Osteoblast (primary cell): ENCODE results near the gene SND1. TPM values are rescaled to one million over a fixed set of nuclear protein-coding genes. Genes with fewer than 3 reads are reported as not detected.

Source experiments
- DNase-seq: peaks from one replicate; pipeline ENCODE4 v3.0.0; 2011; ENCODE audit warnings: low spot score, mixed read lengths; ENCODE audit not compliant: insufficient read length; ENCODE audit errors: missing footprints
- H2AFZ ChIP-seq: 2 replicates; pipeline ENCODE4 v1.6.0; 2011; ENCODE audit warnings: mild to moderate bottlenecking, low read length
- H3K27ac ChIP-seq: 2 replicates; pipeline ENCODE4 v1.5.1; 2011; ENCODE audit warnings: mild to moderate bottlenecking, low read depth, low read length, moderate library complexity
- H3K27me3 ChIP-seq: 2 replicates; pipeline ENCODE4 v1.6.0; 2012; ENCODE audit warnings: mild to moderate bottlenecking, control low read depth, inconsistent platforms, low read length, moderate library complexity; ENCODE audit not compliant: insufficient read depth
- H3K36me3 ChIP-seq: 2 replicates; pipeline ENCODE4 v1.5.1; 2011; ENCODE audit warnings: mild to moderate bottlenecking, low read length, control low read depth, moderate library complexity; ENCODE audit not compliant: insufficient read depth
- H3K4me1 ChIP-seq: 2 replicates; pipeline ENCODE4 v1.5.1; 2011; ENCODE audit warnings: mild to moderate bottlenecking, low read length, control low read depth, moderate library complexity; ENCODE audit not compliant: insufficient read depth
- H3K4me2 ChIP-seq: 2 replicates; pipeline ENCODE4 v1.6.0; 2011; ENCODE audit warnings: mild to moderate bottlenecking, low read length; ENCODE audit not compliant: insufficient read depth
- H3K4me3 ChIP-seq: fragments of 200-600 bp; sonication (generic); 3 replicates; pipeline ENCODE4 v1.5.1; 2012; ENCODE audit warnings: mild to moderate bottlenecking, low read length, inconsistent platforms; ENCODE audit not compliant: insufficient read depth
- H3K79me2 ChIP-seq: 2 replicates; pipeline ENCODE4 v1.6.0; 2012; ENCODE audit warnings: mild to moderate bottlenecking, low read length, control low read depth, inconsistent platforms; ENCODE audit not compliant: insufficient read depth
- H3K9me3 ChIP-seq: 2 replicates; pipeline ENCODE4 v1.5.1; 2011; ENCODE audit warnings: low read depth, low read length, control low read depth
- H4K20me1 ChIP-seq: 2 replicates; pipeline ENCODE4 v1.6.0; 2012; ENCODE audit warnings: mild to moderate bottlenecking, low read length, control low read depth; ENCODE audit not compliant: insufficient read depth
- total RNA-seq: library from RNA; depleted of rRNA; stranded (reverse); fragments of >200 nt; gene quantifications from 2 replicates; pipeline ENCODE4 v1.2.3, GENCODE V29; 2012
- TF ChIP-seq, protein P1 (sequence below): IDR thresholded peaks from 2 replicates; pipeline ENCODE4 v1.5.1; 2011; ENCODE audit warnings: mild to moderate bottlenecking, low read depth, low read length, moderate library complexity; ENCODE audit errors: extremely low read depth

Gene SND1
- total RNA-seq, 1 donor, result 257 TPM

DNA sequence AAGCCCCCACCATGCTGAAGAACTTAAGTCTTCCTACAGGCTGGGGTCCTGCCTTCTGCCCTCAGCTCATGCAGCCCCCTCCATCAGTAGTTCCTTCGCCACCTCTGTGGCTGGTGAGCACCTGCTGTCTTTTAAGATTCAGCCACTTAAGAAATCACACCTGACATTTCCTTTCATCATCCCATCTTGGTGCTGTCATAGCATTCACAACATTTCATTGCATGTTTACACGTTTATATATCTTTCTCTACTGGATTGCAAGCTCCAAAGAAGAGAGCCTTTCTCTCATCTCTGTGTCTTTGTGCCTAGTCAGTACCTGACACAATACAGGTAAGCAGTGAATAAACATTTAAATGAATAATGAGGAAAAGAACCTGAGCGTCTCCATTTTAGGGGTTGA is 38.3 kb downstream of the SND1 start:
- H3K79me2 ChIP-seq, result peaks cover 86% of the 10 kb centered on the region
- peaks cover 66% of the 10 kb centered on the region for H3K36me3 ChIP-seq
- DNase-seq, result no peak
- no peak overlapping the region for H3K4me2 ChIP-seq
- no peaks in the 10 kb centered on the region for H3K27me3 ChIP-seq
- no peak overlapping the region for H3K27ac ChIP-seq
- H2AFZ ChIP-seq, result no peak overlapping the region
- H3K4me1 ChIP-seq, result no peaks in the 10 kb centered on the region
- TF ChIP-seq, protein P1, sequence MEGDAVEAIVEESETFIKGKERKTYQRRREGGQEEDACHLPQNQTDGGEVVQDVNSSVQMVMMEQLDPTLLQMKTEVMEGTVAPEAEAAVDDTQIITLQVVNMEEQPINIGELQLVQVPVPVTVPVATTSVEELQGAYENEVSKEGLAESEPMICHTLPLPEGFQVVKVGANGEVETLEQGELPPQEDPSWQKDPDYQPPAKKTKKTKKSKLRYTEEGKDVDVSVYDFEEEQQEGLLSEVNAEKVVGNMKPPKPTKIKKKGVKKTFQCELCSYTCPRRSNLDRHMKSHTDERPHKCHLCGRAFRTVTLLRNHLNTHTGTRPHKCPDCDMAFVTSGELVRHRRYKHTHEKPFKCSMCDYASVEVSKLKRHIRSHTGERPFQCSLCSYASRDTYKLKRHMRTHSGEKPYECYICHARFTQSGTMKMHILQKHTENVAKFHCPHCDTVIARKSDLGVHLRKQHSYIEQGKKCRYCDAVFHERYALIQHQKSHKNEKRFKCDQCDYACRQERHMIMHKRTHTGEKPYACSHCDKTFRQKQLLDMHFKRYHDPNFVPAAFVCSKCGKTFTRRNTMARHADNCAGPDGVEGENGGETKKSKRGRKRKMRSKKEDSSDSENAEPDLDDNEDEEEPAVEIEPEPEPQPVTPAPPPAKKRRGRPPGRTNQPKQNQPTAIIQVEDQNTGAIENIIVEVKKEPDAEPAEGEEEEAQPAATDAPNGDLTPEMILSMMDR, result no peak
- H4K20me1 ChIP-seq, result peaks cover 58% of the 10 kb centered on the region
- no peaks in the 10 kb centered on the region for H3K9me3 ChIP-seq
- H3K4me3 ChIP-seq, result no peak overlapping the region

DNA sequence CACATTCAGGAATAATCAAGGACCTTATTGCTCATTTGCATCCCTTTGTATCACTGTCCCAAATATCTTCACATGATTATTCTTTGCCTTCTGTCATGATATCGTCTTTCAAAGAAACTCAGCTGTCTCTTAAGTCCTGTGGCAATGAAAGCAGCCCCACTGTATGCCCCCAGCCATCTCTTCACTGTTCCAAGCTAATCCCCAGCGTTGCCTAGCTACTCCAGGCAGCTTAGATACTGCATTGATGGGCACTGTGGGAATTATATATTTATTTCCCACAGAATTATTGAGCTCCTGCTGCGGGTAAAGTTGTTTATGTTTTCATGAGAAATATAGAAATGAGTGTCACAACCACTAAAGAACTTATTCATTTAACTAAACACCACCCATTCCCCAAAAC is 38.8 kb downstream of the SND1 start:
- Histone ChIP-seq H3K79me2 (peaks cover 86% of the 10 kb centered on the region), H4K20me1 (peaks cover 54% of the 10 kb centered on the region)

DNA sequence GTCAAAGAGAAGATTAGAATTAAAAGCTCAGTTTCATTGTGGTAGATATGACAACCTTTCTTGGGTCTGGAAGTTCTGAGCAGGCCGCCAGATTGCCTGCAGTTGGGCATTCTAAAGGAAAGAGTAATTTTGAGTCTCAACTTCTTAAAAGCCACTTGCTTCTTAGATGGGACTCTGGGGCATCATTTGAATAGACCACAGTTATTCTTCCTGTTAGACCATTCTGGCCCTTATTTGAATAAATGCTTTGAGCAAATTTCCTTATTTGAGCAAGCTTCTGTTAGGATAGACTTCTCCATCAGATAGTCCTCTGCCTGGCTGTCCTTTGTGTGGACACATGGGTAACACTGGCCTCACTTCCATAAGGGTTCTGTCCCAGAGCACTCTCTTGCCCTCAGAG is 40.2 kb downstream of the SND1 start:
- TF ChIP-seq, protein P1, result no peak
- Histone ChIP-seq H3K36me3 (peaks cover 68% of the 10 kb centered on the region), H3K9me3 (no peaks in the 10 kb centered on the region), H3K79me2 (peaks cover 85% of the 10 kb centered on the region), H3K27ac (no peak overlapping the region), H3K27me3 (no peaks in the 10 kb centered on the region), H3K4me3 (no peak overlapping the region), H2AFZ (no peak overlapping the region), H3K4me2 (no peak overlapping the region), H3K4me1 (no peaks in the 10 kb centered on the region), H4K20me1 (peaks cover 50% of the 10 kb centered on the region)
- DNase-seq, result no peak

More for the DNA sequence above, 38.8 kb downstream of the SND1 start:
- Histone ChIP-seq H3K36me3 (peaks cover 69% of the 10 kb centered on the region), H3K4me1 (no peaks in the 10 kb centered on the region), H3K4me3 (no peak overlapping the region), H3K4me2 (no peak overlapping the region), H3K9me3 (no peaks in the 10 kb centered on the region), H3K27me3 (no peaks in the 10 kb centered on the region), H3K27ac (no peak overlapping the region), H2AFZ (no peak overlapping the region)
- DNase-seq, result no peak
- TF ChIP-seq, protein P1, result no peak

DNA sequence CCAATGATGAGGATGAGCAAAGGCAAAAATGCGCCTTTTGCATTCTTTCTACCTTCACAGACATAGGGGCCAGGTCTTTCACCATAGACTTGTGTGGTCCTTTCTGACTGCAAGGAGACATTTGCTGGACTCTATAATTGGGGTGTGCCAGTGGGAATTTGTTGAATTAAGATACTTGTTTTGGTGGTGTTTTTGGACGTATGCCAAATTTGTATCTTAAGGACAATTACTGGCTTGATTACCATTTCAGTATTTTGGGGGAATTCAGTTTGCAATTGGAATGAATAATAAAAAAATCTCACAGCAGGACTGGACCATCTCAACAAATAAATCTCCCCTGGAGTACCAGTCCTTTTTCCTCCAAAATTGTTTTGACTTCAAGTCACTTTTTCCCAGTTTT is 47.9 kb downstream of the SND1 start:
- no peak for DNase-seq
- Histone ChIP-seq H3K4me1 (no peaks in the 10 kb centered on the region), H3K27me3 (no peaks in the 10 kb centered on the region), H3K4me3 (no peak overlapping the region), H3K27ac (no peak overlapping the region), H3K4me2 (no peak overlapping the region), H3K79me2 (peaks cover 68% of the 10 kb centered on the region), H4K20me1 (peaks cover 17% of the 10 kb centered on the region), H3K36me3 (peaks cover 79% of the 10 kb centered on the region), H3K9me3 (no peaks in the 10 kb centered on the region), H2AFZ (no peak overlapping the region)
- TF ChIP-seq, protein P1, result no peak
